Measurements from ENCODE around the gene EDA.

The EDA gene

GRCh38 chrX:70082723-70083122, 466.8 kb downstream of the EDA start:
- DNase-seq, result no peak

GRCh38 chrX:70084592-70085240, 468.8 kb downstream of the EDA start:
- DNase-seq, result no peak

GRCh38 chrX:70087857-70088630, 472.1 kb downstream of the EDA start:
- DNase-seq, result no peak

GRCh38 chrX:70088751-70089150, 472.8 kb downstream of the EDA start:
- no peak for DNase-seq

Data from inflammatory macrophage treated with lipopolysaccharide for 4 hours (primary cell).